Spinal cord (tissue), 10 donors: ENCODE measurements around the gene GALP. TPM values are rescaled to one million over a fixed set of nuclear protein-coding genes. Genes with fewer than 3 reads are reported as not detected.
"Not testable (repeated sequence)": the region's sequence is repeated elsewhere in the genome, so short reads cannot be mapped to it uniquely, and the experiment has no call there.

ENCODE experiments used
- DNase-seq, 6 donors: peaks; one replicate each; pipeline versions ENCODE4 v3.0.0 to v3.0.0-alpha.2; 2013 to 2015; ENCODE audit warnings: low spot score in 6 of 6, low read depth in 4 of 6
- H3K27ac ChIP-seq: one replicate; pipeline ENCODE4 v1.5.1; 2013; ENCODE audit warnings: low read depth, low read length, control low read depth
- H3K27me3 ChIP-seq: one replicate; pipeline ENCODE4 v1.6.1; 2013; ENCODE audit warnings: low read length; ENCODE audit not compliant: control insufficient read depth, insufficient read depth
- H3K36me3 ChIP-seq: one replicate; pipeline ENCODE4 v1.6.1; 2013; ENCODE audit warnings: low read length; ENCODE audit not compliant: control insufficient read depth, insufficient read depth
- H3K4me1 ChIP-seq: one replicate; pipeline ENCODE4 v1.6.1; 2013; ENCODE audit warnings: low read length; ENCODE audit not compliant: control insufficient read depth, insufficient read depth
- H3K4me3 ChIP-seq: one replicate; pipeline ENCODE4 v1.5.1; 2013; ENCODE audit warnings: low read depth, low read length, control low read depth
- H3K9me3 ChIP-seq: one replicate; pipeline ENCODE4 v1.6.1; 2013; ENCODE audit warnings: low read length; ENCODE audit not compliant: control insufficient read depth, insufficient read depth
- WGBS: methylation state at CpG from one replicate; pipeline ENCODE4 v1.1.5; 2013; ENCODE audit warnings: missing lambda C conversion rate; ENCODE audit not compliant: insufficient coverage; 5-methylcytosine and 5-hydroxymethylcytosine counted together
- polyA plus RNA-seq, 2 donors: library from polyadenylated mRNA; unstranded; fragments of 120-200 nt; gene quantifications; one replicate each; pipeline ENCODE4 v1.2.1, GENCODE V29; 2013; ENCODE audit not compliant: insufficient read length in 2 of 2
- total RNA-seq, 2 donors: library from RNA; depleted of rRNA in 1 of 2; stranded (reverse); fragments of 120-200 nt in 1 of 2; fragments of >200 nt in 1 of 2; gene quantifications; one replicate each; pipeline versions ENCODE4 v1.2.3 to v1.2.4, GENCODE V29; 2013 to 2014
- donor health status: healthy.

GALP gene
- total and polyA plus RNA-seq, 4 donors = not detected

GRCh38 chr19:56146904-56147303, 28.9 kb upstream of the GALP start:
- no peak for DNase-seq
- Histone ChIP-seq H3K36me3 (peaks cover 48% of the 10 kb centered on the region), H3K4me1 (peaks cover 30% of the 10 kb centered on the region), H3K9me3 (no peaks in the 10 kb centered on the region), H3K27me3 (no peaks in the 10 kb centered on the region), H3K4me3 (no peak overlapping the region), H3K27ac (no peak overlapping the region)
- 97% methylated on average over 31 of the region's 31 CpGs for WGBS

GRCh38 chr19:56147307-56147706, 28.5 kb upstream of the GALP start:
- 94% methylated on average over 19 of the region's 22 CpGs for WGBS
- no peak overlapping the region for H3K4me3 ChIP-seq
- H3K4me1 ChIP-seq = peaks cover 26% of the 10 kb centered on the region
- DNase-seq = no peak
- no peaks in the 10 kb centered on the region for H3K27me3 ChIP-seq
- H3K36me3 ChIP-seq = peaks cover 48% of the 10 kb centered on the region
- no peaks in the 10 kb centered on the region for H3K9me3 ChIP-seq
- no peak overlapping the region for H3K27ac ChIP-seq

- H3K36me3 ChIP-seq = peaks cover 51% of the 10 kb centered on the region
- no peaks in the 10 kb centered on the region for H3K27me3 ChIP-seq
- H3K9me3 ChIP-seq = no peaks in the 10 kb centered on the region
- peaks cover 20% of the 10 kb centered on the region for H3K4me1 ChIP-seq
- H3K27ac ChIP-seq = no peak overlapping the region
- 88% methylated on average over 14 of the region's 15 CpGs for WGBS
- no peak for DNase-seq
- H3K4me3 ChIP-seq = no peak overlapping the region
Observed at GRCh38 chr19:56148096-56148495, 27.7 kb upstream of the GALP start.

DNA sequence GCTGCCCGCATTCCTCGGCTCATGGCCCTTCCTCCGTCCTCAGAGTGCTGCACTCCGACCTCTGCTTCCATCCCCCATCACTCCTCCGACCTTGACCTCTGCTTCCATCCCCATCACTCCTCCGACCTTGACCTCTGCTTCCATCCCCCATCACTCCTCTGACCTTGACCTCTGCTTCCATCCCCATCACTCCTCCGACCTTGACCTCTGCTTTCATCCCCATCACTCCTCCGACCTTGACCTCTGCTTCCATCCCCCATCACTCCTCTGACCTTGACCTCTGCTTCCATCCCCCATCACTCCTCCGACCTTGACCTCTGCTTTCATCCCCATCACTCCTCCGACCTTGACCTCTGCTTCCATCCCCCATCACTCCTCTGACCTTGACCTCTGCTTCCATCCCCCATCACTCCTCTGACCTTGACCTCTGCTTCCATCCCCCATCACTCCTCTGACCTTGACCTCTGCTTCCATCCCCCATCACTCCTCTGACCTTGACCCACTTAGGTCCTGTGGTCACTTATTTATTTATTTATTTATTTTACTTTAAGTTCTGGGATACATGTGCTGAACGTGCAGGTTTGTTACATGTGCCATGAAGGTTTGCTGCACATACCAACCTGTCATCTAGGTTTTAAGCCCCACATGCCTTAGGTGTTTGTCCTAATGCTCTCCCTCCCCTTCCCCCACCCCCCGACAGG, 26.7 kb upstream of the GALP start:
- H3K27me3 ChIP-seq, DNase-seq, H3K27ac ChIP-seq, H3K4me3 ChIP-seq, H3K9me3 ChIP-seq: not testable (repeated sequence)
- peaks cover 14% of the 10 kb centered on the region for H3K4me1 ChIP-seq
- 94% methylated on average over 10 of the region's 12 CpGs for WGBS
- peaks cover 53% of the 10 kb centered on the region for H3K36me3 ChIP-seq

GRCh38 chr19:56149656-56150038, 26.2 kb upstream of the GALP start:
- H3K27me3 ChIP-seq = no peaks in the 10 kb centered on the region
- no peak for DNase-seq
- H3K9me3 ChIP-seq = no peaks in the 10 kb centered on the region
- no peak overlapping the region for H3K27ac ChIP-seq
- peaks cover 58% of the 10 kb centered on the region for H3K36me3 ChIP-seq
- H3K4me1 ChIP-seq = peaks cover 12% of the 10 kb centered on the region
- no peak overlapping the region for H3K4me3 ChIP-seq
- 94% methylated on average over 2 of the region's 5 CpGs for WGBS

DNA sequence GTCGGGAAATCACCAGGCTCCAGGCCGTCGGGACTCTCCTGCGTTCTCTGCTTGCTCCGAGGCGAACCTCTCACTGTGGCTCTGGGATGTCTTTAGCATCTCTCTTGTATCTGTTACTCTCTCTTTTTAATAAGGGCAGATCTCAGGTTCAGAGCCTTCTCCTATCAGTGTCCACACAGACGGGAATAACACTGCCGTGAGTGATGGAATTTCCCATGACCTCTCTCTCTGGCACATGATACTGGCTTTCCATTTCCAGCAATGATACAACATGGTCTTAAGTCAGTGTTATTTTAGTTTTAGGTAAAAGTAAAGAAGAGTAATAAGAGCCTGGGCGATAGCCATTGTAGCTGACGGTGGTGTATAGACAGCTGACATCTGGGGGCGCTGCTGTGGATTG, 25.4 kb upstream of the GALP start:
- H3K4me3 ChIP-seq = no peak overlapping the region
- 79% methylated on average over 4 of the region's 11 CpGs for WGBS
- no peaks in the 10 kb centered on the region for H3K27me3 ChIP-seq
- no peak for DNase-seq
- H3K36me3 ChIP-seq = peaks cover 63% of the 10 kb centered on the region
- no peak overlapping the region for H3K27ac ChIP-seq
- H3K4me1 ChIP-seq = peaks cover 10% of the 10 kb centered on the region
- H3K9me3 ChIP-seq = no peaks in the 10 kb centered on the region

DNA sequence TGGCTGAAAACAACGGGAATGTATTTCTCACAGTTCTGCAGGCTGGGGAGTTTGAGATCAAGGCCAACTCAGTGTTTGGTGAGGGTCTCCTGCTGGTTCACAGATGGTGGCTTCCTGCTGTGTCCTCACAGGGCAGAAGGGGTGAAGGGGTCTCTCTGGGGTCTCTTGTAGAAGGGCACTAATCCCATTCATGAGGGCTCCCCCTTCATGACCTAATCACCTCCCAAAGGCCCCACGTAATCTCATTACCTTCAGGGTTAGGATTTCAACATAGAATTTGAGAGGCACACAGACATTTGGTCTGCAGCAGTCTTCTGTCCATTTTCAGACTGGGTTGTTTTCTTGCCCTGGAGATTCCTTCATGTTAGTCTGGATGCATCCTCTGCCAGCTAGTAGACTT, 23.2 kb upstream of the GALP start:
- DNase-seq = no peak
- Histone ChIP-seq H3K4me1 (peaks cover 10% of the 10 kb centered on the region), H3K27me3 (no peaks in the 10 kb centered on the region), H3K9me3 (no peaks in the 10 kb centered on the region), H3K27ac (no peak overlapping the region), H3K36me3 (peaks cover 62% of the 10 kb centered on the region), H3K4me3 (no peak overlapping the region)
- WGBS = 55% methylated on average over 2 of the region's 2 CpGs

DNA sequence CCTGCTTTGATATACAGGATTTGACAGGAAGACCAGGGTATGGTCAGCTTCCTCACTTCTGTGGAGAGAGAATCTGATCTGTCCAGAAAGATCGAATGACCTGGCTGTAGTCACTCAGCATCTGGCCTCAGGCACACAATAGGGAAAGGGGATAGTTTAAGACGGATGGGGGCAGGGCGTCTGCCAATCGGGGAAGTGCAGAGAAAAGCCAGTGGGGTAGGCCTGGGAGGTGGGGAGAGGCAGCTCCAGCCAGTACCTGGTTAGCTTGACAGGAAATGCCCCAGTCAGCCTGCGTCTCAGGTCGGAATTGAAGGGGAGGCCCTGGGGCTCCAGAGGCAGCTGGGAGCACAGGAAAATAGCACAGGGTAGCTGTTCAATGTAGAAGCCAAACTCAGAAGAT, 22.3 kb upstream of the GALP start:
- Histone ChIP-seq H3K36me3 (peaks cover 59% of the 10 kb centered on the region), H3K9me3 (no peaks in the 10 kb centered on the region), H3K4me3 (no peak overlapping the region), H3K27me3 (no peaks in the 10 kb centered on the region), H3K27ac (no peak overlapping the region), H3K4me1 (peaks cover 3% of the 10 kb centered on the region)
- WGBS = 44% methylated on average over 6 of the region's 6 CpGs
- no peak for DNase-seq

- no peaks in the 10 kb centered on the region for H3K27me3 ChIP-seq
- 84% methylated on average over 12 of the region's 17 CpGs for WGBS
- H3K27ac ChIP-seq = no peak overlapping the region
- DNase-seq = no peak
- peaks cover 3% of the 10 kb centered on the region for H3K4me1 ChIP-seq
- H3K9me3 ChIP-seq = no peaks in the 10 kb centered on the region
- peaks cover 65% of the 10 kb centered on the region for H3K36me3 ChIP-seq
- no peak overlapping the region for H3K4me3 ChIP-seq
Observed at GRCh38 chr19:56155124-56155687, 20.6 kb upstream of the GALP start.

DNA sequence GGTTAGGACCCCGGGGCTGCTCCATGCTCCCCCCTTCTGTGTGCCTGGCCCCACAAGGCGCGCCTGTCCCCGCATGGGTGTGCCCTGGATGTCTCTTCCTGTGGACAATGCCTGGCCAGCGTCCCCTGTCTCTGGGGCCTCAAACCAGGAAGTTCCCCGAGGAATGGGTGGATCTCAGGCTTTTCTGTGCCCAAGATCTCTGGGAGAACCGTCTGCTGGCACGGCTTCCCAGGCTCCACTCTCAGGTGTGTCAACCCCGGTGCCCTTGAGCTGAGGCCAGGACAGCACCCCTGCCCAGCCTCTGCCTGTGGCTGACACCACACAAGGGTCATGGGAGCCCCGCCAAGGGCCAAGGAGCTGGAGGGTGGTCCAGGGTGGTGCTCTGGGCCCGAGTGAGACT, 19.0 kb upstream of the GALP start:
- 91% methylated on average over 11 of the region's 11 CpGs for whole genome bisulfite sequencing
- Histone ChIP-seq H3K9me3 (no peaks in the 10 kb centered on the region), H3K27ac (no peak overlapping the region), H3K4me1 (peaks cover 1% of the 10 kb centered on the region), H3K36me3 (peaks cover 79% of the 10 kb centered on the region), H3K4me3 (no peak overlapping the region), H3K27me3 (no peaks in the 10 kb centered on the region)
- DNase-seq = no peak
